Mammary epithelial cell (primary cell): ENCODE data around the gene NOL12.

Experiments
- CTCF ChIP-seq, 2 donors: IDR thresholded peaks in 1 of 2; conservative IDR thresholded peaks in 1 of 2; 2 replicates each; pipeline ENCODE4 v1.5.1; 2011 to 2012; ENCODE audit warnings: inconsistent platforms in 2 of 2, low read length in 2 of 2, mild to moderate bottlenecking in 2 of 2, control low read depth in 1 of 2, low read depth in 1 of 2; ENCODE audit not compliant: insufficient read depth in 1 of 2; ENCODE audit errors: extremely low read depth in 1 of 2
- EZH2 ChIP-seq: IDR thresholded peaks from 2 replicates; pipeline ENCODE4 v1.6.1; 2012; ENCODE audit warnings: low read length, inconsistent platforms, borderline replicate concordance

GRCh38 chr22:37658133-37659065, 27.7 kb upstream of the NOL12 start, which contains the start of gene PDXP:
- TF ChIP-seq CTCF (conservative IDR thresholded peaks at IDR 0.05 in 1 of 2, IDR thresholded peaks at IDR 0.05 in 1 of 2; ENCODE audit: extremely low read depth in 1 of 2, insufficient read depth in 1 of 2, low read depth in 1 of 2, low read length in 2 of 2) (no peak), EZH2 (no peak)
